Measurements from ENCODE around the gene ZDHHC8. TPM values are rescaled to one million over a fixed set of nuclear protein-coding genes. Genes with fewer than 3 reads are reported as not detected.

ZDHHC8 gene
- total and polyA plus RNA-seq, 7 experiments from 2014 or later: 0.95 to 88.5 (median 65.9) TPM

GRCh38 chr22:20135265-20135664, 3.7 kb downstream of the ZDHHC8 start:
- Mint-ChIP-seq H3K9me3 (no peaks in the 10 kb centered on the region), H3K4me3 (peak overlapping the region in 2 of 10 donors; percentile 9 to 71)

GRCh38 chr22:20135806-20136602, 4.4 kb downstream of the ZDHHC8 start:
- Histone ChIP-seq H3K9me3 (ENCODE audit: control insufficient read depth in 2 of 3, low read length in 3 of 3) (no peaks in the 10 kb centered on the region), H3K4me3 (ENCODE audit: low read length) (no peak overlapping the region), H3K4me1 (ENCODE audit: control insufficient read depth in 2 of 2, insufficient read depth in 2 of 2, low read length in 2 of 2) (peaks cover 5 to 11% of the 10 kb centered on the region in 2 donors), H3K27ac (ENCODE audit: low read depth, low read length) (no peak overlapping the region), H3K27me3 (ENCODE audit: control insufficient read depth in 2 of 2, insufficient read depth in 2 of 2, low read length in 2 of 2) (no peaks in the 10 kb centered on the region), H3K36me3 (ENCODE audit: control insufficient read depth in 2 of 3, insufficient read depth in 3 of 3, low read length in 3 of 3) (peaks cover 0 to 19% (median 0%) of the 10 kb centered on the region in 3 experiments)
- H3K4me3 Mint-ChIP-seq: peak overlapping the region in 2 of 10 donors; percentile 19 to 71
- intact Hi-C loops (cut with micrococcal nuclease): no loop called here
- peaks cover 0 to 8% (median 0%) of the 10 kb centered on the region in 5 donors for H3K36me3 Mint-ChIP-seq
- DNase-seq: no peak
- H3K9me3 Mint-ChIP-seq: no peaks in the 10 kb centered on the region
- H3K27ac Mint-ChIP-seq: peak overlapping the region in 1 of 9 donors; percentile 38
- no peak for ATAC-seq
- CTCF ChIA-PET: no interaction called here
- H3K4me1 Mint-ChIP-seq: peaks cover 15 to 46% (median 24%) of the 10 kb centered on the region in 7 donors
- POLR2A ChIA-PET: no interaction called here
- no peaks in the 10 kb centered on the region for H3K27me3 Mint-ChIP-seq

More at GRCh38 chr22:20135265-20135664, 3.7 kb downstream of the ZDHHC8 start:
- no peaks in the 10 kb centered on the region for H3K27me3 ChIP-seq (ENCODE audit: control insufficient read depth in 2 of 2, insufficient read depth in 2 of 2, low read length in 2 of 2)
- H3K9me3 ChIP-seq (ENCODE audit: control insufficient read depth in 2 of 3, low read length in 3 of 3): no peaks in the 10 kb centered on the region
- Mint-ChIP-seq H3K36me3 (peaks cover 0 to 8% (median 0%) of the 10 kb centered on the region in 5 donors), H3K4me1 (peaks cover 15 to 46% (median 24%) of the 10 kb centered on the region in 7 donors), H3K27me3 (no peaks in the 10 kb centered on the region), H3K27ac (no peak overlapping the region)
- no peak for DNase-seq
- intact Hi-C loops (cut with micrococcal nuclease): no loop called here
- ChIA-PET POLR2A (no interaction called here), CTCF (no interaction called here)
- peaks cover 0 to 15% (median 0%) of the 10 kb centered on the region in 3 experiments for H3K36me3 ChIP-seq (ENCODE audit: control insufficient read depth in 2 of 3, insufficient read depth in 3 of 3, low read length in 3 of 3)
- H3K4me3 ChIP-seq (ENCODE audit: low read length): no peak overlapping the region
- peaks cover 8 to 17% of the 10 kb centered on the region in 2 donors for H3K4me1 ChIP-seq (ENCODE audit: control insufficient read depth in 2 of 2, insufficient read depth in 2 of 2, low read length in 2 of 2)
- no peak for ATAC-seq
- no peak overlapping the region for H3K27ac ChIP-seq (ENCODE audit: low read depth, low read length)

- H3K36me3 ChIP-seq (ENCODE audit: control insufficient read depth in 2 of 3, insufficient read depth in 3 of 3, low read length in 3 of 3): peaks cover 0 to 22% (median 0%) of the 10 kb centered on the region in 3 experiments
- no peak overlapping the region for H3K27ac ChIP-seq (ENCODE audit: low read depth, low read length)
- intact Hi-C loops (cut with micrococcal nuclease): no loop called here
- Mint-ChIP-seq H3K9me3 (no peaks in the 10 kb centered on the region), H3K4me1 (peaks cover 15 to 46% (median 24%) of the 10 kb centered on the region in 7 donors), H3K36me3 (peaks cover 0 to 8% (median 0%) of the 10 kb centered on the region in 5 donors), H3K27me3 (no peaks in the 10 kb centered on the region), H3K27ac (peak overlapping the region in 2 of 9 donors; percentile 38 to 41), H3K4me3 (peak overlapping the region in 2 of 10 donors; percentile 19 to 45)
- ATAC-seq (no peak), DNase-seq (no peak)
- no peaks in the 10 kb centered on the region for H3K9me3 ChIP-seq (ENCODE audit: control insufficient read depth in 2 of 3, low read length in 3 of 3)
- H3K27me3 ChIP-seq (ENCODE audit: control insufficient read depth in 2 of 2, insufficient read depth in 2 of 2, low read length in 2 of 2): no peaks in the 10 kb centered on the region
- CTCF ChIA-PET: no interaction called here
- H3K4me1 ChIP-seq (ENCODE audit: control insufficient read depth in 2 of 2, insufficient read depth in 2 of 2, low read length in 2 of 2): peaks cover 5 to 11% of the 10 kb centered on the region in 2 donors
- H3K4me3 ChIP-seq (ENCODE audit: low read length): no peak overlapping the region
- POLR2A ChIA-PET: no interaction called here
These were observed 4.9 kb downstream of the ZDHHC8 start for GRCh38 chr22:20136603-20136873.

GRCh38 chr22:20137113-20137512, 5.5 kb downstream of the ZDHHC8 start:
- H3K4me1 Mint-ChIP-seq: peaks cover 15 to 46% (median 24%) of the 10 kb centered on the region in 7 donors
- intact Hi-C loops (cut with micrococcal nuclease): no loop called here

GRCh38 chr22:20137671-20138416, 6.2 kb downstream of the ZDHHC8 start:
- H3K27me3 Mint-ChIP-seq: no peaks in the 10 kb centered on the region
- Histone ChIP-seq H3K4me3 (ENCODE audit: low read length) (no peak overlapping the region), H3K27me3 (ENCODE audit: control insufficient read depth in 2 of 2, insufficient read depth in 2 of 2, low read length in 2 of 2) (no peaks in the 10 kb centered on the region), H3K4me1 (ENCODE audit: control insufficient read depth in 2 of 2, insufficient read depth in 2 of 2, low read length in 2 of 2) (peaks cover under 1 to 5% of the 10 kb centered on the region in 2 donors), H3K36me3 (ENCODE audit: control insufficient read depth in 2 of 3, insufficient read depth in 3 of 3, low read length in 3 of 3) (peaks cover 0 to 35% (median 0%) of the 10 kb centered on the region in 3 experiments), H3K9me3 (ENCODE audit: control insufficient read depth in 2 of 3, low read length in 3 of 3) (no peaks in the 10 kb centered on the region), H3K27ac (ENCODE audit: low read depth, low read length) (no peak overlapping the region)
- H3K9me3 Mint-ChIP-seq: no peaks in the 10 kb centered on the region
- peak overlapping the region in 2 of 9 donors; percentile 9 to 59 for H3K27ac Mint-ChIP-seq
- CTCF ChIA-PET: interaction anchor here (0.5 kb wide), 1 partner anchor 997 kb away, joined by 3 read pairs; no protein-coding TSS in a partner anchor
- DNase-seq (no peak), ATAC-seq (no peak)
- intact Hi-C loops (cut with micrococcal nuclease): no loop called here
- peak overlapping the region in 2 of 10 donors; percentile 14 to 25 for H3K4me3 Mint-ChIP-seq
- peaks cover 14 to 41% (median 20%) of the 10 kb centered on the region in 7 donors for H3K4me1 Mint-ChIP-seq
- peaks cover 0 to 8% (median 0%) of the 10 kb centered on the region in 5 donors for H3K36me3 Mint-ChIP-seq
- POLR2A ChIA-PET: no interaction called here

More at GRCh38 chr22:20137113-20137512, 5.5 kb downstream of the ZDHHC8 start:
- no peak overlapping the region for H3K4me3 Mint-ChIP-seq
- ATAC-seq (no peak), DNase-seq (no peak)
- H3K9me3 ChIP-seq (ENCODE audit: control insufficient read depth in 2 of 3, low read length in 3 of 3): no peaks in the 10 kb centered on the region
- H3K4me1 ChIP-seq (ENCODE audit: control insufficient read depth in 2 of 2, insufficient read depth in 2 of 2, low read length in 2 of 2): peaks cover 5 to 11% of the 10 kb centered on the region in 2 donors
- no peaks in the 10 kb centered on the region for H3K27me3 ChIP-seq (ENCODE audit: control insufficient read depth in 2 of 2, insufficient read depth in 2 of 2, low read length in 2 of 2)
- H3K36me3 Mint-ChIP-seq: peaks cover 0 to 8% (median 0%) of the 10 kb centered on the region in 5 donors
- ChIA-PET POLR2A (no interaction called here), CTCF (no interaction called here)
- no peak overlapping the region for H3K27ac ChIP-seq (ENCODE audit: low read depth, low read length)
- H3K4me3 ChIP-seq (ENCODE audit: low read length): no peak overlapping the region
- no peaks in the 10 kb centered on the region for H3K27me3 Mint-ChIP-seq
- H3K27ac Mint-ChIP-seq: peak overlapping the region in 1 of 9 donors; percentile 41
- H3K36me3 ChIP-seq (ENCODE audit: control insufficient read depth in 2 of 3, insufficient read depth in 3 of 3, low read length in 3 of 3): peaks cover 0 to 27% (median 0%) of the 10 kb centered on the region in 3 experiments
- H3K9me3 Mint-ChIP-seq: no peaks in the 10 kb centered on the region

- ChIA-PET POLR2A (no interaction called here), CTCF (no interaction called here)
- Mint-ChIP-seq H3K27me3 (no peaks in the 10 kb centered on the region), H3K27ac (no peak overlapping the region), H3K36me3 (peaks cover 0 to 8% (median 0%) of the 10 kb centered on the region in 5 donors), H3K4me1 (peaks cover 9 to 35% (median 18%) of the 10 kb centered on the region in 7 donors), H3K4me3 (peak overlapping the region in 1 of 10 donors; percentile 53), H3K9me3 (no peaks in the 10 kb centered on the region)
- no peak overlapping the region for H3K27ac ChIP-seq (ENCODE audit: low read depth, low read length)
- intact Hi-C loops (cut with micrococcal nuclease): no loop called here
- ATAC-seq: no peak
- H3K36me3 ChIP-seq (ENCODE audit: control insufficient read depth in 2 of 3, insufficient read depth in 3 of 3, low read length in 3 of 3): peaks cover 0 to 40% (median 0%) of the 10 kb centered on the region in 3 experiments
- H3K4me3 ChIP-seq (ENCODE audit: low read length): no peak overlapping the region
- H3K9me3 ChIP-seq (ENCODE audit: control insufficient read depth in 2 of 3, low read length in 3 of 3): no peaks in the 10 kb centered on the region
- H3K4me1 ChIP-seq (ENCODE audit: control insufficient read depth in 2 of 2, insufficient read depth in 2 of 2, low read length in 2 of 2): no peaks in the 10 kb centered on the region
- no peak for DNase-seq
- no peaks in the 10 kb centered on the region for H3K27me3 ChIP-seq (ENCODE audit: control insufficient read depth in 2 of 2, insufficient read depth in 2 of 2, low read length in 2 of 2)
These were observed 6.8 kb downstream of the ZDHHC8 start for GRCh38 chr22:20138417-20138738.
